ENCODE measurements around the gene AGTPBP1. TPM values are rescaled to one million over a fixed set of nuclear protein-coding genes. Genes with fewer than 3 reads are reported as not detected.

Gene AGTPBP1
- total RNA-seq, 4 donors from 2014 or later, result 12.9 to 36.6 (median 29.1) TPM

DNA sequence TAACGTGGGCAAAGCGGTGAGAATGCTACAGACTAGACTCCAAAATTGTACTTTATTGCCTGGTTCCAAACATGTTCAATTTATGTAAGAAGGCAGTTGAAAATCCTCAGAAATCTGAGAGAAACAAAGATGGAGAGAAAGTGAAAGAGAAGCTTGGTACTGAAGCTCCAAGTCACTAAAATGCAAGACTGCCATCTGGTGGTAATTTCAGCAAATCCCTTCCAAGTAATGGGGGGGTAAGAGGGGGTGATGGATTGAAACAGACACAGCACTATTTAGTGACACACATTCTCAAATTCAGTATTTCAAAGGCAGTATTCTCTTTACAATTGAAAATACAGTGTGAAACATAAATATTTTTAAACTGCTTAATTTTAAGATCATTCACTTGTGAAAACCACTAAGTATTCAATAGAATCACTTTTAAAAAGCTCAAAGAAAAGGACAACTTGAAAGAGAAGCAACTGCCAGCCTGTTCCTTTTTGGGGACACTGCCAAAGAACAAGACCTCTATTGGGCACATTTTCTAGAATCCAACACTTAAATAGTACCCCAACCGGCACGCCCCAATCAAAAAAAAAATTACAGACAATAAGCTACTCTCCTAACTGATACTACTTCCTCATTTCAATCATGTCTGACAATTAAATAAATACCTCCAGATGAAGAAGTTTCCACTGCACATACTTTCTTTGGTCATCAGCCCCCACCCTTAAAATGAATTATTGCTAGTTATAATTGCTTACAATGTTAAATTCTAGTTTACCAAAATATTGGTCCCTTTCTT, 131.5 kb downstream of the AGTPBP1 start:
- Histone ChIP-seq H3K4me3 (no peak overlapping the region), H3K4me1 (no peaks in the 10 kb centered on the region), H3K36me3 (no peaks in the 10 kb centered on the region), H3K27ac (peak overlapping the region in 1 of 2 donors; percentile 55), H3K9me3 (no peaks in the 10 kb centered on the region), H3K27me3 (no peaks in the 10 kb centered on the region)
- TF ChIP-seq, protein P1, sequence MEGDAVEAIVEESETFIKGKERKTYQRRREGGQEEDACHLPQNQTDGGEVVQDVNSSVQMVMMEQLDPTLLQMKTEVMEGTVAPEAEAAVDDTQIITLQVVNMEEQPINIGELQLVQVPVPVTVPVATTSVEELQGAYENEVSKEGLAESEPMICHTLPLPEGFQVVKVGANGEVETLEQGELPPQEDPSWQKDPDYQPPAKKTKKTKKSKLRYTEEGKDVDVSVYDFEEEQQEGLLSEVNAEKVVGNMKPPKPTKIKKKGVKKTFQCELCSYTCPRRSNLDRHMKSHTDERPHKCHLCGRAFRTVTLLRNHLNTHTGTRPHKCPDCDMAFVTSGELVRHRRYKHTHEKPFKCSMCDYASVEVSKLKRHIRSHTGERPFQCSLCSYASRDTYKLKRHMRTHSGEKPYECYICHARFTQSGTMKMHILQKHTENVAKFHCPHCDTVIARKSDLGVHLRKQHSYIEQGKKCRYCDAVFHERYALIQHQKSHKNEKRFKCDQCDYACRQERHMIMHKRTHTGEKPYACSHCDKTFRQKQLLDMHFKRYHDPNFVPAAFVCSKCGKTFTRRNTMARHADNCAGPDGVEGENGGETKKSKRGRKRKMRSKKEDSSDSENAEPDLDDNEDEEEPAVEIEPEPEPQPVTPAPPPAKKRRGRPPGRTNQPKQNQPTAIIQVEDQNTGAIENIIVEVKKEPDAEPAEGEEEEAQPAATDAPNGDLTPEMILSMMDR (IDR thresholded peaks at IDR 0.05), result peak; percentile 69 to 76 (median 70)
- TF ChIP-seq POLR2A (IDR thresholded peaks at IDR 0.05), result no peak
- intact Hi-C loops (cut with DNase I; ENCODE audit: low total_unique reads), result no loop called here
- DNase-seq, result no peak

DNA sequence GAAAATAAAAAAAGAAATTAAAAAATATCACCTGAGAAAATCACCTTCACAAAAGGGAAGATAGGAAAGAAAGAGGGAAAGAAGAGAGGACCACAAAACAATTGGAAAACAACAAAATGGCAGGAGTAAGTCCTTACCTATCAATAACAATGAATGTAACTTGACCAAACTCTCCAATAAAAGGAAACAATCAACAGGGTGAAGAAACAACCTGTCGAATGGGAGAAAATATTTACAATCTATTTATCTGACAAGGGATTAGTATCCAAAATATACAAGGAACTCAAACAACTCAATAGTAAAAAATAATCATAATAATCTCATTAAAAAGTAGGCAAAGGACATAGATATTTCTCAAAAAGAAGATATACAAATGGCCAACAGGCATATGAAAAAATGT, 135.8 kb downstream of the AGTPBP1 start:
- Histone ChIP-seq H3K4me3 (no peak overlapping the region), H3K4me1 (no peaks in the 10 kb centered on the region), H3K9me3 (peaks cover 0 to 5% of the 10 kb centered on the region in 2 donors), H3K36me3 (no peaks in the 10 kb centered on the region), H3K27me3 (no peaks in the 10 kb centered on the region), H3K27ac (no peak overlapping the region)
- intact Hi-C loops (cut with DNase I; ENCODE audit: low total_unique reads), result no loop called here
- DNase-seq, result no peak
- TF ChIP-seq, protein P1 (IDR thresholded peaks at IDR 0.05), result no peak
- TF ChIP-seq POLR2A (IDR thresholded peaks at IDR 0.05), result no peak

DNA sequence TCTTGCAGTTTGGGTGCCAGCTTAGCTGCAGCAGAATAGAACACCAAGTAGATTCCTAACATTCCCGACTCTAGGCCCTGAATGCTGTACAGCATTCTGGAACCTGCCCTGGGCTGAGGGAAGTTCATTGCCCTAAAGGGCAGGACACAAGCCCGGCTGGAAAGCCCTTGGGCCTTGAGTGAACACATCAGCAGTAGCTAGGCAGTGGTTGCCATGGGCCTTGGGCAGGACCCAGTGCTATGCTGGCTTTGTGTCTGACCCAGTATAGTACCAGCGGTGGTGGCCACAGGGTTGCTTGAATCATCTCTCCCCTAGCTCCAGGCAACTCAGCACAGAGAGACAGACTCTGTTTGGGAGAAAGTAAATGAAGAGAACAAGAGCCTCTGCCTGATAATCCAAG, 137.8 kb downstream of the AGTPBP1 start:
- TF ChIP-seq, protein P1 (IDR thresholded peaks at IDR 0.05), result no peak
- no peak for TF ChIP-seq POLR2A (IDR thresholded peaks at IDR 0.05)
- intact Hi-C loops (cut with DNase I; ENCODE audit: low total_unique reads), result no loop called here
- H3K27me3 ChIP-seq, result no peaks in the 10 kb centered on the region

DNA sequence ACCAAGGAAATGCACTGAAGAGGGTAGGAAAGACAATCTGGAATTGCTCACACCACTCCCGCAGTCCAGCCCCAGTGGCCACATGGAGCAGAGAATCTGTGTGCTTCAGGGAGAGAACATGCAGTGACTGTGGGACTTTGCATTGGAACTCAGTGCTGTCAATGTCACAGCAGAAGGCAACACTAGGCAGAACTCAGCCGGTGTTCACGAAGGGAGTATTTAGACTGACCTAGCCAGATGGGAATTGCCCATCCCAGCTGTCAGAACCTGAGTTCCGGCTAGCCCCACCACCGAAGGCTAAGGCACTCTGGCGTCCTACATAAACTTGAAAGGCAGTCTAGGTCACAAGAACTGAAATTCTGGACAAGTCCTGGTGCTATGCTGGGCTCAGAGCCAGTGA, 139.0 kb downstream of the AGTPBP1 start:
- Histone ChIP-seq H3K4me1 (no peaks in the 10 kb centered on the region), H3K9me3 (peaks cover 0 to 5% of the 10 kb centered on the region in 2 donors), H3K27me3 (no peaks in the 10 kb centered on the region), H3K27ac (no peak overlapping the region), H3K4me3 (no peak overlapping the region), H3K36me3 (no peaks in the 10 kb centered on the region)
- no peak for DNase-seq
- intact Hi-C loops (cut with DNase I; ENCODE audit: low total_unique reads), result no loop called here
- TF ChIP-seq, protein P1 (IDR thresholded peaks at IDR 0.05), result no peak
- no peak for TF ChIP-seq POLR2A (IDR thresholded peaks at IDR 0.05)

More for the DNA sequence above, 137.8 kb downstream of the AGTPBP1 start:
- Histone ChIP-seq H3K4me1 (no peaks in the 10 kb centered on the region), H3K4me3 (no peak overlapping the region), H3K9me3 (peaks cover 0 to 5% of the 10 kb centered on the region in 2 donors), H3K27ac (no peak overlapping the region), H3K36me3 (no peaks in the 10 kb centered on the region)
- no peak for DNase-seq

DNA sequence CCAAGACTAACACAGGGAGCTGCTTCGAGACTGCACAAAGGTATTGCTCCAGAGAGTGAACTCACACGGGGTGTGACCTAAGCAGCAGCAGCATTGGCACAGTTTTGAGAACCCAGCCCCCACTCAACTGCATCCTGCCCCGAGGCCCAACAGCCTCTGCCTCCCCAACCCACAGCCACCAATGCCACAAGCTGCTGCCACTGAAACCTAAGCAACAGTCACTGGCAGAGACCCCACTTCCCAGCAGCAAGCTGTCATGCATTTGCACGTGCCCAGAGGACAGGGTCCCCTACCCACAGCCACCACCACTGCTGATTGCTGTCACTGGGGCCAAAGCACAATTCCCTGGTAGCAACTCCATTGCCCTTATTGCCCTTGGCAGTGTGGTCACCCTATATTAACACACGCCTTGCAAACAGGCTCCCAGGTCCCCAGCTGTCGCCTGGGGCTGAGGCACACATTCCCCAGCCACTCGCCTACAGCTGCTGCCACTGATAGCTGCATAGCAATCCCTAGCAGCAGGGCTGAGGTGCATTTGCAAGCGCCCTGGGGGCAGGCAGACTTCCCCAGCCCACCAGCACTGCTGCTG, 141.0 kb downstream of the AGTPBP1 start:
- H3K36me3 ChIP-seq, result no peaks in the 10 kb centered on the region
- no peak overlapping the region for H3K4me3 ChIP-seq
- H3K4me1 ChIP-seq, result no peaks in the 10 kb centered on the region
- DNase-seq, result no peak
- intact Hi-C loops (cut with DNase I; ENCODE audit: low total_unique reads), result no loop called here
- TF ChIP-seq, protein P1 (IDR thresholded peaks at IDR 0.05), result no peak
- TF ChIP-seq POLR2A (IDR thresholded peaks at IDR 0.05), result no peak
- peaks cover 0 to 5% of the 10 kb centered on the region in 2 donors for H3K9me3 ChIP-seq
- no peak overlapping the region for H3K27ac ChIP-seq
- no peaks in the 10 kb centered on the region for H3K27me3 ChIP-seq
